Loucy (cell line): ENCODE data around the gene DDN.

Experiments
- H2AFZ ChIP-seq: fragments of 200-600 bp; sonication (generic); 2 replicates; pipeline ENCODE4 v1.6.0; 2016; ENCODE audit warnings: antibody characterized with exemption, mild to moderate bottlenecking, low read length, moderate library complexity
- H3F3A ChIP-seq: fragments of 200-600 bp; 2 replicates; pipeline ENCODE4 v1.6.0; 2016; ENCODE audit warnings: antibody characterized with exemption, low read depth, mild to moderate bottlenecking
- H3K27me3 ChIP-seq: fragments of 200-600 bp; sonication (generic); 2 replicates; pipeline ENCODE4 v1.6.1; 2014; ENCODE audit warnings: low read length, mild to moderate bottlenecking; ENCODE audit not compliant: insufficient read depth, poor library complexity, severe bottlenecking
- H3K36me3 ChIP-seq: fragments of 200-600 bp; sonication (generic); 2 replicates; pipeline ENCODE4 v1.6.1; 2016; ENCODE audit warnings: low read length; ENCODE audit not compliant: insufficient read depth
- H3K4me1 ChIP-seq: fragments of 200-600 bp; sonication (generic); 2 replicates; pipeline ENCODE4 v1.5.1; 2014; ENCODE audit warnings: low read length, mild to moderate bottlenecking; ENCODE audit not compliant: insufficient read depth, poor library complexity, severe bottlenecking
- H3K4me2 ChIP-seq: fragments of 200-600 bp; sonication (generic); 2 replicates; pipeline ENCODE4 v1.6.0; 2014; ENCODE audit warnings: antibody characterized with exemption, low read length, low read depth, mild to moderate bottlenecking; ENCODE audit not compliant: poor library complexity, severe bottlenecking
- H3K4me3 ChIP-seq: fragments of 200-600 bp; sonication (generic); 2 replicates; pipeline ENCODE4 v1.5.1; 2014; ENCODE audit warnings: low read length, mild to moderate bottlenecking, mixed read lengths; ENCODE audit not compliant: poor library complexity, severe bottlenecking
- H3K79me2 ChIP-seq: fragments of 200-600 bp; sonication (generic); 2 replicates; pipeline ENCODE4 v1.6.1; 2014; ENCODE audit warnings: low read length; ENCODE audit not compliant: insufficient read depth
- H3K9ac ChIP-seq: fragments of 200-600 bp; sonication (generic); 2 replicates; pipeline ENCODE4 v1.6.0; 2014; ENCODE audit warnings: mild to moderate bottlenecking, low read depth, low read length, moderate library complexity; ENCODE audit not compliant: poor library complexity, severe bottlenecking
- H3K9me2 ChIP-seq: fragments of 200-600 bp; sonication (generic); replicated peaks from 2 replicates; pipeline ENCODE4 v1.6.1; 2016; ENCODE audit warnings: low read depth, low read length, mixed read lengths
- H3K9me3 ChIP-seq: fragments of 200-600 bp; sonication (generic); 2 replicates; pipeline ENCODE4 v1.6.1; 2014; ENCODE audit warnings: mild to moderate bottlenecking, antibody characterized with exemption, low read length, low read depth; ENCODE audit not compliant: insufficient read depth
- H4K20me1 ChIP-seq: fragments of 200-600 bp; sonication (generic); 2 replicates; pipeline ENCODE4 v1.6.0; 2014; ENCODE audit warnings: antibody characterized with exemption, low read length, mild to moderate bottlenecking; ENCODE audit not compliant: insufficient read depth, poor library complexity, severe bottlenecking
- EZH2phosphoT487 ChIP-seq: fragments of 200-600 bp; IDR thresholded peaks from 2 replicates; pipeline ENCODE4 v1.6.1; 2018; ENCODE audit warnings: antibody characterized with exemption, mild to moderate bottlenecking, moderate library complexity, borderline replicate concordance
- TF ChIP-seq, protein P1 (sequence below): fragments of 200-600 bp; sonication (generic); conservative IDR thresholded peaks from 2 replicates; pipeline ENCODE4 v1.5.1; 2014; ENCODE audit warnings: mild to moderate bottlenecking, antibody characterized with exemption, low read length

Gene DDN

DNA sequence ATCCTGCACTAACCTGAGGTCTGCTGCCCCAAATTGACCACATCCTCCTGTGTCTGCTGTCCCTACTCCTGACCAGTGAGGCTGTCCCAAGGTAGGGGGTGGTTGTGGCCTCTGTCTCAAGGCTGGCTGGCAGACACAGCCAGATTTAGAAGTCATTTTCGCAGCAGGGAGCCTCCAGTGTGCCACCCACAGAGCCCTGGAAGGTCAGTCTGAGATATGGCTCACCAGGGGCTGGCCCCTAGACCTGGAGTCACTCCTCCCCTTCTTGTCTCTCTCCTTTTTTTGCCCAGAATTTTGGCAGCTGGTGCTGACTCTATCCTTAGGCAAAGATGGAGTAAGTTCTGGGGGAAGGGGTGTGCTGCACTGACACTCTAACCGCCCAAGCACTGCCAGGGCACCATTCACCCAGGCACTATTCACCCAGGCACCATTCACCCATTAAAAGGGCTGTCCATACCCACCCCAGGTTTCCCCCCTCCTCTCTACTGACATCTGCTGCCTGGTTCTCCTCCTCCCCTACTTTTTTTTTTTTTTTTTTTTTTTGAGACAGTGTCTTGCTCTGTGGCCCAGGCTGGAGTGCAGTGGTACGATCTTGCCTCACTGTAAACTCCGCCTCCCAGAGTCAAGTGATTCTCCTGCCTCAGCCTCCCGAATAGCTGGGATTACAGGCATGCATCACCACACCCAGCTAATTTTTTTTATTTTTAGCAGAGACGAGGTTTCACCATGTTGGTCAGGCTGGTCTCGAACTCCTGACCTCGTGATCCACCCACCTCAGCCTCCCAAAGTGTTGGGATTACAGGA is 7.7 kb downstream of the DDN start:
- no peak overlapping the region for H3K9ac ChIP-seq
- H3K9me3 ChIP-seq = no peaks in the 10 kb centered on the region
- no peak overlapping the region for H3K4me3 ChIP-seq
- H3K4me1 ChIP-seq = peaks cover 2% of the 10 kb centered on the region
- TF ChIP-seq, protein P1, sequence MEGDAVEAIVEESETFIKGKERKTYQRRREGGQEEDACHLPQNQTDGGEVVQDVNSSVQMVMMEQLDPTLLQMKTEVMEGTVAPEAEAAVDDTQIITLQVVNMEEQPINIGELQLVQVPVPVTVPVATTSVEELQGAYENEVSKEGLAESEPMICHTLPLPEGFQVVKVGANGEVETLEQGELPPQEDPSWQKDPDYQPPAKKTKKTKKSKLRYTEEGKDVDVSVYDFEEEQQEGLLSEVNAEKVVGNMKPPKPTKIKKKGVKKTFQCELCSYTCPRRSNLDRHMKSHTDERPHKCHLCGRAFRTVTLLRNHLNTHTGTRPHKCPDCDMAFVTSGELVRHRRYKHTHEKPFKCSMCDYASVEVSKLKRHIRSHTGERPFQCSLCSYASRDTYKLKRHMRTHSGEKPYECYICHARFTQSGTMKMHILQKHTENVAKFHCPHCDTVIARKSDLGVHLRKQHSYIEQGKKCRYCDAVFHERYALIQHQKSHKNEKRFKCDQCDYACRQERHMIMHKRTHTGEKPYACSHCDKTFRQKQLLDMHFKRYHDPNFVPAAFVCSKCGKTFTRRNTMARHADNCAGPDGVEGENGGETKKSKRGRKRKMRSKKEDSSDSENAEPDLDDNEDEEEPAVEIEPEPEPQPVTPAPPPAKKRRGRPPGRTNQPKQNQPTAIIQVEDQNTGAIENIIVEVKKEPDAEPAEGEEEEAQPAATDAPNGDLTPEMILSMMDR = no peak
- no peak for TF ChIP-seq EZH2phosphoT487
- no peak overlapping the region for H3K4me2 ChIP-seq
- H4K20me1 ChIP-seq = no peaks in the 10 kb centered on the region
- no peaks in the 10 kb centered on the region for H3K36me3 ChIP-seq
- H2AFZ ChIP-seq = no peak overlapping the region
- no peaks in the 10 kb centered on the region for H3K79me2 ChIP-seq
- no peaks in the 10 kb centered on the region for H3K27me3 ChIP-seq
- H3K9me2 ChIP-seq = no peaks in the 10 kb centered on the region
- H3F3A ChIP-seq = no peaks in the 10 kb centered on the region

GRCh38 chr12:48990552-48990951 is 8.6 kb downstream of the DDN start:
- Histone ChIP-seq H3K4me1 (peaks cover 2% of the 10 kb centered on the region), H4K20me1 (no peaks in the 10 kb centered on the region), H3K9me2 (no peaks in the 10 kb centered on the region), H3K9me3 (no peaks in the 10 kb centered on the region), H3K36me3 (no peaks in the 10 kb centered on the region), H3F3A (no peaks in the 10 kb centered on the region), H3K4me3 (no peak overlapping the region), H3K4me2 (no peak overlapping the region), H3K9ac (no peak overlapping the region), H3K27me3 (no peaks in the 10 kb centered on the region), H3K79me2 (no peaks in the 10 kb centered on the region), H2AFZ (peak overlapping the region; percentile 23; the same call in 1 of the 2 replicates)
- TF ChIP-seq EZH2phosphoT487 = no peak
- TF ChIP-seq, protein P1 = no peak

- H3K9me3 ChIP-seq = no peaks in the 10 kb centered on the region
- no peak overlapping the region for H3K4me2 ChIP-seq
- no peak overlapping the region for H3K4me3 ChIP-seq
- peaks cover 2% of the 10 kb centered on the region for H3K4me1 ChIP-seq
- no peaks in the 10 kb centered on the region for H3K36me3 ChIP-seq
- no peaks in the 10 kb centered on the region for H4K20me1 ChIP-seq
- no peaks in the 10 kb centered on the region for H3F3A ChIP-seq
- no peaks in the 10 kb centered on the region for H3K9me2 ChIP-seq
- no peak for TF ChIP-seq EZH2phosphoT487
- TF ChIP-seq, protein P1 = peak; percentile 96
- peak overlapping the region; percentile 61 for H2AFZ ChIP-seq
- H3K79me2 ChIP-seq = no peaks in the 10 kb centered on the region
- H3K27me3 ChIP-seq = no peaks in the 10 kb centered on the region
- no peak overlapping the region for H3K9ac ChIP-seq
Observed at GRCh38 chr12:48988030-48988649, 11.0 kb downstream of the DDN start.
